GM12878 (cell line): ENCODE measurements around the gene CHKA. TPM values are rescaled to one million over a fixed set of nuclear protein-coding genes. Genes with fewer than 3 reads are reported as not detected.

ENCODE experiments used
- ATAC-seq: fragments of 200-7000 bp; cut with Tn5 transposase; 3 replicates; pipeline ENCODE4 v1.9.1; 2020; ENCODE audit warnings: mild to moderate bottlenecking, moderate library complexity
- BruUV-seq: library from RNA; stranded (reverse); fragments of 400-500 nt; replicated peaks from 2 replicates; lab custom pipeline; 2021; lab: Mats Ljungman, UMichigan
- CTCF ChIA-PET: fragments of 300-600 bp; sonication (Branson Sonifier 250); formaldehyde crosslinking; extraction: SDS; loops from one replicate; lab custom pipeline; 2021; ENCODE audit warnings: inconsistent platforms; lab: Yijun Ruan, JAX
- POLR2A ChIA-PET: fragments of 350-600 bp; formaldehyde crosslinking; extraction: SDS; loops from one replicate; lab custom pipeline; 2021; ENCODE audit warnings: inconsistent platforms; lab: Charles Lee
- RAD21 ChIA-PET: fragments of 300-600 bp; sonication (Branson Sonifier 250); formaldehyde crosslinking; loops from one replicate; lab custom pipeline; 2023; ENCODE audit warnings: antibody characterized with exemption; ENCODE audit not compliant: unreplicated experiment; lab: Charles Lee
- SMC1A ChIA-PET: fragments of 300-600 bp; sonication (Branson Sonifier 250); formaldehyde crosslinking; loops from one replicate; lab custom pipeline; 2023; ENCODE audit not compliant: unreplicated experiment, uncharacterized antibody; lab: Charles Lee
- DNase-seq: peaks from one replicate; pipeline ENCODE4 v3.0.0-alpha.2; 2011; ENCODE audit warnings: low read depth, low spot score
- FAIRE-seq: peaks from 3 replicates; lab custom pipeline; 2011; peaks lifted over from hg19 to GRCh38; lab: Jason Lieb, UNC
- H2AFZ ChIP-seq: 2 replicates; pipeline ENCODE4 v1.6.0; 2011; ENCODE audit warnings: low read depth, low read length, control low read depth; ENCODE audit not compliant: control insufficient read depth
- H3K27ac ChIP-seq: 2 replicates; pipeline ENCODE4 v1.5.1; 2011; ENCODE audit warnings: control low read depth; ENCODE audit not compliant: control insufficient read depth, insufficient read depth
- H3K27me3 ChIP-seq, 2 experiments: replicated peaks in 1 of 2; 2 replicates each; pipeline versions ENCODE4 v1.6.0 to v1.6.1; 2011; ENCODE audit warnings: low read length in 1 of 2; ENCODE audit not compliant: control insufficient read depth in 2 of 2, insufficient read depth in 2 of 2
- H3K36me3 ChIP-seq, 2 experiments: 2 replicates each; pipeline ENCODE4 v1.5.1; 2011; ENCODE audit warnings: low read length in 1 of 2; ENCODE audit not compliant: control insufficient read depth in 2 of 2, insufficient read depth in 2 of 2
- H3K4me1 ChIP-seq: 2 replicates; pipeline ENCODE4 v1.6.1; 2011; ENCODE audit warnings: mild to moderate bottlenecking, low read length, moderate library complexity, mixed read lengths; ENCODE audit not compliant: control insufficient read depth, insufficient read depth
- H3K4me2 ChIP-seq: 2 replicates; pipeline ENCODE4 v1.6.0; 2011; ENCODE audit warnings: control low read depth; ENCODE audit not compliant: control insufficient read depth, insufficient read depth
- H3K4me3 ChIP-seq: fragments of 200-600 bp; sonication (generic); 2 replicates; pipeline ENCODE4 v1.5.1; 2016
- H3K79me2 ChIP-seq: 2 replicates; pipeline ENCODE4 v1.6.0; 2011; ENCODE audit warnings: low read length; ENCODE audit not compliant: control insufficient read depth, insufficient read depth
- H3K9ac ChIP-seq: 2 replicates; pipeline ENCODE4 v1.8.0; 2011; ENCODE audit warnings: low read length, control low read depth, mixed read lengths; ENCODE audit not compliant: control insufficient read depth, insufficient read depth
- H3K9me3 ChIP-seq: replicated peaks from 3 replicates; pipeline ENCODE4 v1.5.1; 2011; ENCODE audit warnings: mild to moderate bottlenecking, low read length; ENCODE audit not compliant: control insufficient read depth, insufficient read depth
- H4K20me1 ChIP-seq: 2 replicates; pipeline ENCODE4 v1.6.0; 2011; ENCODE audit not compliant: control insufficient read depth, insufficient read depth
- CEBPB ChIP-seq, 2 experiments: fragments of 150-350 bp in 1 of 2; IDR thresholded peaks; 2 replicates each; pipeline ENCODE4 v1.6.1; 2012 to 2014; ENCODE audit warnings: low read depth in 2 of 2, low read length in 2 of 2, borderline replicate concordance in 1 of 2, inconsistent platforms in 1 of 2
- GATAD2B ChIP-seq: fragments of 450-650 bp; conservative IDR thresholded peaks from 2 replicates; pipeline ENCODE4 v1.6.1; 2017; ENCODE audit warnings: low read depth, mild to moderate bottlenecking, moderate library complexity
- HDAC6 ChIP-seq: fragments of 200-600 bp; sonication (generic); IDR thresholded peaks from one replicate; pipeline ENCODE4 v1.8.0; 2017; ENCODE audit warnings: antibody characterized with exemption; ENCODE audit not compliant: unreplicated experiment
- KDM1A ChIP-seq: fragments of 200-600 bp; sonication (generic); IDR thresholded peaks from 2 replicates; pipeline ENCODE4 v1.6.1; 2016; ENCODE audit warnings: borderline replicate concordance
- MYB ChIP-seq: fragments of 150-350 bp; IDR thresholded peaks from 2 replicates; pipeline ENCODE4 v1.6.1; 2014; ENCODE audit warnings: mild to moderate bottlenecking, low read depth, low read length, borderline replicate concordance
- NR2F1 ChIP-seq: fragments of 450-650 bp; conservative IDR thresholded peaks from 2 replicates; pipeline ENCODE4 v1.6.1; 2017; ENCODE audit warnings: mild to moderate bottlenecking
- PRDM15 ChIP-seq: fragments of 450-650 bp; formaldehyde crosslinking; IDR thresholded peaks from 2 replicates; pipeline ENCODE4 v1.4.0; 2020; ENCODE audit warnings: mild to moderate bottlenecking, moderate library complexity
- RAD51 ChIP-seq: fragments of 450-650 bp; IDR thresholded peaks from 2 replicates; pipeline ENCODE4 v1.6.1; 2016; ENCODE audit warnings: moderate library complexity, mild to moderate bottlenecking, inconsistent platforms
- SMAD1 ChIP-seq: fragments of 450-650 bp; IDR thresholded peaks from 2 replicates; pipeline ENCODE4 v1.6.1; 2018; ENCODE audit warnings: mild to moderate bottlenecking, low read depth; ENCODE audit not compliant: partially characterized antibody
- TAF1 ChIP-seq: IDR thresholded peaks from 2 replicates; pipeline ENCODE4 v1.6.1; 2011; ENCODE audit warnings: mild to moderate bottlenecking, low read depth, low read length, borderline replicate concordance
- ZBTB40 ChIP-seq: fragments of 450-650 bp; IDR thresholded peaks from 2 replicates; pipeline ENCODE4 v1.6.1; 2016; ENCODE audit warnings: mild to moderate bottlenecking, moderate library complexity, borderline replicate concordance
- ZNF384 ChIP-seq: IDR thresholded peaks from 2 replicates; pipeline ENCODE4 v1.6.1; 2012; ENCODE audit warnings: low read depth, mild to moderate bottlenecking, low read length, improper control_type of control experiment, borderline replicate concordance
- WGBS: methylation state at CpG from one replicate; pipeline ENCODE4 v1.1.6; 2016; ENCODE audit warnings: low lambda C conversion rate; ENCODE audit not compliant: insufficient replicate concordance, insufficient coverage; ENCODE audit errors: missing lambda C conversion rate; 5-methylcytosine and 5-hydroxymethylcytosine counted together
- in situ Hi-C: fragments of 300-500 bp; cut with MboI; formaldehyde crosslinking; loops from 9 replicates; pipeline ENCODE4 v1.14.3; 2018; ENCODE audit warnings: mixed read lengths
- intact Hi-C: fragments of 100-400 bp; cut with micrococcal nuclease; formaldehyde crosslinking; loops from one replicate; pipeline ENCODE4 v1.14.2; 2022; ENCODE audit not compliant: unreplicated experiment
- polyA plus RNA-seq, 11 experiments: library from polyadenylated mRNA; depleted of rRNA in 4 of 11; unstranded in 6 of 11; stranded (reverse) in 5 of 11; fragments of >200 nt; fragmentation: Nextera tagmentation in 4 of 11; fragmentation: Illumina TruSeq in 1 of 11; extraction: Ambion mirVana in 4 of 11; extraction: Trizol in 1 of 11; gene quantifications; 1 replicate in 1 of 11; 2 replicates in 10 of 11; pipeline versions ENCODE4 v1.2.1 to v1.2.3, GENCODE V29; 2011 to 2016; ENCODE audit warnings: inconsistent platforms in 2 of 11, missing spikeins in 2 of 11, low read depth in 1 of 11
- total RNA-seq, 4 experiments: library from RNA; depleted of rRNA in 3 of 4; stranded (reverse); fragments of >200 nt in 3 of 4; fragmentation: Illumina TruSeq in 1 of 4; extraction: Trizol in 1 of 4; gene quantifications; 2 replicates each; pipeline versions ENCODE4 v1.2.1 to v1.2.3, GENCODE V29; 2013 to 2021
- TF ChIP-seq, protein P1 (sequence below): IDR thresholded peaks from 2 replicates; pipeline ENCODE4 v1.6.1; 2011; ENCODE audit warnings: borderline replicate concordance, low read depth, mild to moderate bottlenecking, moderate library complexity, low read length; ENCODE audit not compliant: insufficient read depth, poor library complexity, severe bottlenecking

Gene CHKA
- total and polyA plus RNA-seq, 10 of the 15 experiments (the other 5 are each of a cell fraction or from before 2014, with no cell fraction given) = 5.2 to 29.2 (median 21.2) TPM

DNA sequence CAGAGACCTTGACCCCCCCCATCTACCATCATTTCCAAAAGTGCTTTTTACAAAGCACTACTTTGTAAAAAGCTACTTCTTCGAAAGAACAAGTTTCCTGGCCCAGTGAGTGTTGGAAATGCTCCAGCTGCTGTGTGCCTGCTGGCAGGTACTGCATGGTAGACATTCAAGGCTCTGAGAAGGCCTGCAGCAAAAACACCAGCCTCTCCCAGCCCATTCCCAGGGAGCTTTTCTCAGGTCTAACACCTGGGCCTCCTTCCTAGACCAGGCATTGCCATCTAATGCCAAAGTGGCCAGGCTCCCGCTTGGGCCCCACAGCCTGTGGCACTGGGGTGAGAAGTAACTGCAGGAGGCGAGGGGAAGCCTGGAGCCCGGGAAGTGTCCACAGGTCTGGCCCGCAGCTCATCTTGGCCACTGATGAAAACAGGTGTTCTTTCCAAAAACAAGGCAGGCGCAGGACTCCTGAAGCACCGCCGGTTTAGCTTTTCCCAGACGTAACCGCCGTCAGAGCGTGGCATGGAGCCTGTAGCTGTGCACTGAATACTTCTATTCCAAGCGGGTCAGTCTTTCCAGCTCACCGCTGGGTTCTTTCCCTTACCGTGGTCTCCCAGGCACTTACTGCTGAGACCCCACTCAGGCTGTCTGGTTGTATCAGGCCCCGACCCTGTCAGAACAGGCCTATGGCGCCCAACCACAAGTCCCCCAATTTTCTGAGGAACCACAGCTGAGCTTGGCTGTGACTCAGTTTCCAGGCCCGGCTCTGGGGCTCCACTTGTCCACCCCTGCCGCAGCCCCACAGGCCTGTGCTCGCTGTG lies 83.6 kb downstream of the CHKA start:
- Histone ChIP-seq H3K79me2 (peaks cover 43% of the 10 kb centered on the region), H3K4me3 (no peak overlapping the region), H3K4me2 (peak overlapping the region; percentile 85), H2AFZ (no peak overlapping the region), H3K27ac (no peak overlapping the region), H3K27me3 (no peaks in the 10 kb centered on the region), H3K9ac (no peak overlapping the region), H3K9me3 (no peaks in the 10 kb centered on the region), H4K20me1 (no peaks in the 10 kb centered on the region; the same call in 1 of the 2 replicates), H3K36me3 (peaks cover 6 to 15% of the 10 kb centered on the region in 2 experiments; a peak in 3 of 4 replicates), H3K4me1 (peaks cover 13% of the 10 kb centered on the region)
- ChIA-PET SMC1A (interaction anchor here (1.0 kb wide), 1 partner anchor 27 kb away, joined by 3 read pairs; the partner anchor contains the start of gene ALDH3B1), POLR2A (interaction anchor here (0.5 to 2.6 kb wide), 4 partner anchors 15 to 250 kb away, joined by 3 to 11 read pairs (median 4); partner anchors contain the start of gene UNC93B1), CTCF (interaction anchor here (2.2 kb wide), 1 partner anchor 28 kb away, joined by 5 read pairs; no protein-coding TSS in a partner anchor), RAD21 (no interaction called here)
- ATAC-seq (no peak), FAIRE-seq (no peak), DNase-seq (no peak)
- in situ Hi-C loops (no loop called here), intact Hi-C loops (loop anchor here (5.0 kb wide), 1 partner anchor 35 kb away; the partner anchor contains the start of gene UNC93B1)
- WGBS = 93% methylated on average over 20 of the region's 20 CpGs
- no TSS peak for BruUV-seq
- TF ChIP-seq RAD51 (no peak), HDAC6 (no peak), CEBPB (IDR thresholded peaks at IDR 0.05; ENCODE audit: borderline replicate concordance in 1 of 2, low read depth in 2 of 2, low read length in 2 of 2) (no peak), GATAD2B (no peak), TAF1 (no peak), ZNF384 (no peak), KDM1A (no peak), MYB (no peak), SMAD1 (no peak), NR2F1 (no peak), ZBTB40 (no peak), PRDM15 (CRISPR knock-in tag) (no peak)
- TF ChIP-seq, protein P1, sequence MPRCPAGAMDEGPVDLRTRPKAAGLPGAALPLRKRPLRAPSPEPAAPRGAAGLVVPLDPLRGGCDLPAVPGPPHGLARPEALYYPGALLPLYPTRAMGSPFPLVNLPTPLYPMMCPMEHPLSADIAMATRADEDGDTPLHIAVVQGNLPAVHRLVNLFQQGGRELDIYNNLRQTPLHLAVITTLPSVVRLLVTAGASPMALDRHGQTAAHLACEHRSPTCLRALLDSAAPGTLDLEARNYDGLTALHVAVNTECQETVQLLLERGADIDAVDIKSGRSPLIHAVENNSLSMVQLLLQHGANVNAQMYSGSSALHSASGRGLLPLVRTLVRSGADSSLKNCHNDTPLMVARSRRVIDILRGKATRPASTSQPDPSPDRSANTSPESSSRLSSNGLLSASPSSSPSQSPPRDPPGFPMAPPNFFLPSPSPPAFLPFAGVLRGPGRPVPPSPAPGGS = no peak
